NCI-H1417 (cell line): Measurements from ENCODE around the gene ODAD2.

Source experiments
- DNase-seq, 3 experiments: peaks; one replicate each; lab custom pipeline; 2025; lab: John Stamatoyannopoulos, UW

The ODAD2 gene

GRCh38 chr10:27771231-27771630, 227.6 kb downstream of the ODAD2 start:
- no peak for DNase-seq

GRCh38 chr10:27770181-27770580, 228.7 kb downstream of the ODAD2 start:
- DNase-seq: no peak
